ENCODE results near the gene CD44. TPM values are rescaled to one million over a fixed set of nuclear protein-coding genes. Genes with fewer than 3 reads are reported as not detected.

The CD44 gene
- total RNA-seq, 1 experiment from 2014 or later, result 15.9 TPM

DNA sequence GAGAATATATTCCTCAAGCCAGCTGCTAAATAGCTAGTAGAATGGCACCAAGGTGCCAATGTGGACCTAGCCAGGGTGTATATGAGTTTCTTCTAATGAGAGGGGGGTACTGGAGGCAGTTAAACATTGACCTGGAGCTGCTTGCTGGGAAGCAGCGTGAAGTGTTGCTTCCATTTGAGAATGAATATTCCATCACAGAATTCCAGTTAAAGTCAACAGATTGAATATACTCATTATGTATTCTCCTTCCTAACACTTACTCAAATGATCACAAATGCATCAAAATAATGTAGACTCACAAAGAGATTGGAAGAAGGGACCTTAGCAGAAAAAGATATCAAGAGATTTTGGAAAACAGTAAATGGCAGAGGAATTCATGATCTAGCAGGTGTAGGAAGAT, 102.1 kb downstream of the CD44 start:
- ChIA-PET POLR2A (ENCODE audit: low non-redundant PET) (no interaction called here), CTCF (no interaction called here)
- Histone ChIP-seq H3K4me1 (ENCODE audit: insufficient read depth, low read length, poor library complexity, severe bottlenecking) (no peaks in the 10 kb centered on the region), H3K36me3 (ENCODE audit: insufficient read depth, low read length, poor library complexity, severe bottlenecking) (no peaks in the 10 kb centered on the region), H3K4me3 (ENCODE audit: low read depth, low read length, poor library complexity, severe bottlenecking) (no peak overlapping the region), H3K27ac (ENCODE audit: low read depth, low read length, poor library complexity, severe bottlenecking) (no peak overlapping the region), H3K27me3 (replicated peaks; ENCODE audit: insufficient read depth, low read depth, low read length, poor library complexity) (peaks cover 38% of the 10 kb centered on the region), H3K9me3 (ENCODE audit: low read depth, low read length, poor library complexity, severe bottlenecking) (no peaks in the 10 kb centered on the region)
- no peak for DNase-seq (ENCODE audit: low spot score)
- BruUV-seq (replicated peaks), result no TSS peak
- intact Hi-C loops (cut with micrococcal nuclease; ENCODE audit: unreplicated experiment), result loop anchor here (5.0 kb wide), 1 partner anchor 654 kb away; no protein-coding TSS in a partner anchor
- no peak for TF ChIP-seq CTCF (conservative IDR thresholded peaks at IDR 0.05; ENCODE audit: low read depth, low read length)
- TF ChIP-seq EZH2 (IDR thresholded peaks at IDR 0.05; ENCODE audit: borderline replicate concordance, low read depth, low read length, poor library complexity, severe bottlenecking), result no peak

DNA sequence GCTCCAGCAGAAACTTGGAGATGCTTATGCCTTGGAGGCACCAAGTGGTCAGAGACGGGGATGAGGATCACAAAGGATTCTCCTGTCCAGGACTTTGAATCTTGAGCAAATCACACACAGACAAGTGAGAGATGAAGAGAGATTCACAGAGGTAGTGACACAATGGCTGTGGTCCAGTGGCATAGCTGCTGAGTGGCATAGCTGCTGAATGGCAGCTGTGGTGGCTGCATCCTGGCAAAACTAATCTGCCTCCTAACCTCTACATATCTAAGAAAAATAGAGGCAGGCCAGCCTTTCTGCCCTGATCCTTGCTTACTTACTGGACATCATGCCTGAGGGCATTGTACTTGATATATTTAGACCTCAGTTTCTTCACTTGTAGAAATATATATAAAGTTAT, 102.6 kb downstream of the CD44 start:
- Histone ChIP-seq H3K27me3 (replicated peaks; ENCODE audit: insufficient read depth, low read depth, low read length, poor library complexity) (peaks cover 39% of the 10 kb centered on the region), H3K36me3 (ENCODE audit: insufficient read depth, low read length, poor library complexity, severe bottlenecking) (no peaks in the 10 kb centered on the region), H3K9me3 (ENCODE audit: low read depth, low read length, poor library complexity, severe bottlenecking) (no peaks in the 10 kb centered on the region), H3K4me1 (ENCODE audit: insufficient read depth, low read length, poor library complexity, severe bottlenecking) (no peaks in the 10 kb centered on the region), H3K27ac (ENCODE audit: low read depth, low read length, poor library complexity, severe bottlenecking) (no peak overlapping the region), H3K4me3 (ENCODE audit: low read depth, low read length, poor library complexity, severe bottlenecking) (no peak overlapping the region)
- ChIA-PET CTCF (no interaction called here), POLR2A (ENCODE audit: low non-redundant PET) (no interaction called here)
- no peak for DNase-seq (ENCODE audit: low spot score)
- intact Hi-C loops (cut with micrococcal nuclease; ENCODE audit: unreplicated experiment), result loop anchor here (5.0 kb wide), 1 partner anchor 654 kb away; no protein-coding TSS in a partner anchor
- TF ChIP-seq CTCF (conservative IDR thresholded peaks at IDR 0.05; ENCODE audit: low read depth, low read length), result no peak
- no peak for TF ChIP-seq EZH2 (IDR thresholded peaks at IDR 0.05; ENCODE audit: borderline replicate concordance, low read depth, low read length, poor library complexity, severe bottlenecking)
- BruUV-seq (replicated peaks), result no TSS peak

- H3K36me3 ChIP-seq (ENCODE audit: insufficient read depth, low read length, poor library complexity, severe bottlenecking), result no peaks in the 10 kb centered on the region
- no peak overlapping the region for H3K27ac ChIP-seq (ENCODE audit: low read depth, low read length, poor library complexity, severe bottlenecking)
- H3K27me3 ChIP-seq (replicated peaks; ENCODE audit: insufficient read depth, low read depth, low read length, poor library complexity), result peaks cover 41% of the 10 kb centered on the region
- no peaks in the 10 kb centered on the region for H3K9me3 ChIP-seq (ENCODE audit: low read depth, low read length, poor library complexity, severe bottlenecking)
- ChIA-PET POLR2A (ENCODE audit: low non-redundant PET) (no interaction called here), CTCF (no interaction called here)
- DNase-seq (ENCODE audit: low spot score), result no peak
- no peak overlapping the region for H3K4me3 ChIP-seq (ENCODE audit: low read depth, low read length, poor library complexity, severe bottlenecking)
- BruUV-seq (replicated peaks), result no TSS peak
- H3K4me1 ChIP-seq (ENCODE audit: insufficient read depth, low read length, poor library complexity, severe bottlenecking), result no peaks in the 10 kb centered on the region
- intact Hi-C loops (cut with micrococcal nuclease; ENCODE audit: unreplicated experiment), result loop anchor here (5.0 kb wide), 1 partner anchor 655 kb away; no protein-coding TSS in a partner anchor
- TF ChIP-seq EZH2 (IDR thresholded peaks at IDR 0.05; ENCODE audit: borderline replicate concordance, low read depth, low read length, poor library complexity, severe bottlenecking), result no peak
- no peak for TF ChIP-seq CTCF (conservative IDR thresholded peaks at IDR 0.05; ENCODE audit: low read depth, low read length)
Observed at GRCh38 chr11:35242412-35243242, 103.7 kb downstream of the CD44 start.

Measured in A673 (cell line).